SK-N-SH (cell line): Measurements from ENCODE around the gene GPR42. TPM values are rescaled to one million over a fixed set of nuclear protein-coding genes. Genes with fewer than 3 reads are reported as not detected.

Source experiments
- CTCF ChIA-PET: fragments of 300-600, 350-600 bp; formaldehyde crosslinking; extraction: SDS; loops from one replicate; lab custom pipeline; 2021; lab: Yijun Ruan, JAX
- POLR2A ChIA-PET: fragments of 350-600 bp; sonication (Branson Sonifier 250); formaldehyde crosslinking; extraction: SDS; loops from one replicate; lab custom pipeline; 2020; ENCODE audit warnings: antibody characterized with exemption, inconsistent platforms; lab: Yijun Ruan, JAX
- DNase-seq: peaks from one replicate; pipeline ENCODE4 v3.0.0; 2012
- H2AFZ ChIP-seq: fragments of 200-600 bp; sonication (generic); 2 replicates; pipeline ENCODE4 v1.8.1; 2016; ENCODE audit warnings: antibody characterized with exemption, mild to moderate bottlenecking, low read depth
- H3F3A ChIP-seq: fragments of 200-600 bp; sonication (generic); replicated peaks from 2 replicates; pipeline ENCODE3; 2016; ENCODE audit warnings: antibody characterized with exemption, mild to moderate bottlenecking; ENCODE audit not compliant: insufficient read depth
- H3K27ac ChIP-seq, 2 experiments: fragments of 200-500 bp in 1 of 2; fragments of 200-600 bp in 1 of 2; sonication (Bioruptor generic) in 1 of 2; sonication (generic), shearing (Covaris generic) in 1 of 2; 2 replicates each; pipeline versions ENCODE4 v1.5.1 to v1.6.1; 2014 to 2016; ENCODE audit warnings: low read depth in 2 of 2, inconsistent platforms in 1 of 2, low read length in 1 of 2, mild to moderate bottlenecking in 1 of 2, mixed read lengths in 1 of 2
- H3K27me3 ChIP-seq: fragments of 200-600 bp; sonication (generic), shearing (Covaris generic); 2 replicates; pipeline ENCODE4 v1.6.1; 2016; ENCODE audit warnings: mixed run types; ENCODE audit not compliant: insufficient read depth
- H3K36me3 ChIP-seq, 2 experiments: fragments of 200-500 bp in 1 of 2; fragments of 200-600 bp in 1 of 2; sonication (Bioruptor generic) in 1 of 2; sonication (generic) in 1 of 2; replicated peaks in 1 of 2; 2 replicates each; pipeline versions ENCODE3 to v1.5.1; 2014 to 2016; ENCODE audit warnings: low read length in 1 of 2, mild to moderate bottlenecking in 1 of 2; ENCODE audit not compliant: insufficient read depth in 2 of 2, control insufficient read depth in 1 of 2
- H3K4me1 ChIP-seq, 2 experiments: fragments of 200-500 bp in 1 of 2; fragments of 200-600 bp in 1 of 2; sonication (Bioruptor generic) in 1 of 2; sonication (generic), shearing (Covaris generic) in 1 of 2; 2 replicates each; pipeline versions ENCODE4 v1.5.1 to v1.6.1; 2014 to 2016; ENCODE audit warnings: low read depth in 1 of 2, low read length in 1 of 2, mixed run types in 1 of 2; ENCODE audit not compliant: insufficient read depth in 2 of 2, control insufficient read depth in 1 of 2
- H3K4me2 ChIP-seq: fragments of 200-600 bp; sonication (generic), shearing (Covaris generic); 2 replicates; pipeline ENCODE4 v1.6.1; 2017; ENCODE audit warnings: mixed run types
- H3K4me3 ChIP-seq, 2 experiments: fragments of 200-500 bp in 1 of 2; fragments of 200-600 bp in 1 of 2; sonication (Bioruptor generic) in 1 of 2; sonication (generic), shearing (Covaris generic) in 1 of 2; 2 replicates each; pipeline versions ENCODE4 v1.5.1 to v1.8.1; 2014 to 2016; ENCODE audit warnings: low read depth in 2 of 2, inconsistent platforms in 1 of 2, low read length in 1 of 2, mild to moderate bottlenecking in 1 of 2, mixed read lengths in 1 of 2, moderate library complexity in 1 of 2
- H3K79me2 ChIP-seq: fragments of 200-600 bp; sonication (generic); 2 replicates; pipeline ENCODE4 v1.8.1; 2017; ENCODE audit warnings: mild to moderate bottlenecking; ENCODE audit not compliant: insufficient read depth
- H3K9ac ChIP-seq: fragments of 200-600 bp; sonication (generic); 2 replicates; pipeline ENCODE4 v1.6.1; 2017; ENCODE audit warnings: mixed run types
- H3K9me2 ChIP-seq: fragments of 200-600 bp; sonication (generic); 2 replicates; pipeline ENCODE4 v1.6.1; 2017; ENCODE audit warnings: mixed run types
- H3K9me3 ChIP-seq: fragments of 200-600 bp; sonication (generic); 2 replicates; pipeline ENCODE4 v1.6.1; 2017; ENCODE audit warnings: mixed run types, mild to moderate bottlenecking, moderate library complexity
- H4K20me1 ChIP-seq: fragments of 200-600 bp; sonication (generic); 2 replicates; pipeline ENCODE4 v1.6.1; 2017; ENCODE audit warnings: mild to moderate bottlenecking, mixed run types; ENCODE audit not compliant: insufficient read depth
- CHD2 ChIP-seq: fragments of 150-350 bp; IDR thresholded peaks from 2 replicates; pipeline ENCODE4 v1.6.1; 2018; ENCODE audit warnings: low read length; ENCODE audit not compliant: partially characterized antibody
- CTCF ChIP-seq: fragments of 200-600 bp; sonication (generic); IDR thresholded peaks from 2 replicates; pipeline ENCODE4 v1.6.1; 2017; ENCODE audit warnings: antibody characterized with exemption, mild to moderate bottlenecking, moderate library complexity
- EP300 ChIP-seq, 2 experiments: IDR thresholded peaks; 2 replicates each; pipeline versions ENCODE4 v1.4.0 to v1.6.1; 2012; ENCODE audit warnings: borderline replicate concordance in 1 of 2, low read depth in 1 of 2, low read length in 1 of 2
- FOSL2 ChIP-seq: IDR thresholded peaks from 2 replicates; pipeline ENCODE4 v1.4.0; 2012; ENCODE audit warnings: low read depth, mild to moderate bottlenecking, moderate library complexity, borderline replicate concordance
- GABPA ChIP-seq: IDR thresholded peaks from 2 replicates; pipeline ENCODE4 v1.4.0; 2012; ENCODE audit warnings: low read depth, mild to moderate bottlenecking
- JUND ChIP-seq: IDR thresholded peaks from 2 replicates; pipeline ENCODE4 v1.4.0; 2012
- MAX ChIP-seq: IDR thresholded peaks from 2 replicates; pipeline ENCODE4 v1.4.0; 2012; ENCODE audit warnings: low read depth
- NFIC ChIP-seq: IDR thresholded peaks from 2 replicates; pipeline ENCODE4 v1.4.0; 2012; ENCODE audit warnings: borderline replicate concordance
- NRF1 ChIP-seq: IDR thresholded peaks from 2 replicates; pipeline ENCODE4 v1.6.1; 2012; ENCODE audit warnings: low read depth, mild to moderate bottlenecking, low read length
- POLR2AphosphoS5 ChIP-seq: IDR thresholded peaks from 2 replicates; pipeline ENCODE4 v1.6.1; 2012; ENCODE audit warnings: low read depth, low read length
- RAD21 ChIP-seq: IDR thresholded peaks from 2 replicates; pipeline ENCODE4 v1.6.1; 2012; ENCODE audit warnings: mild to moderate bottlenecking, low read length
- RCOR1 ChIP-seq: fragments of 150-350 bp; IDR thresholded peaks from 2 replicates; pipeline ENCODE4 v1.6.1; 2017; ENCODE audit warnings: antibody characterized with exemption, low read length
- REST ChIP-seq: IDR thresholded peaks from 2 replicates; pipeline ENCODE4 v1.6.1; 2012; ENCODE audit warnings: mild to moderate bottlenecking, low read depth, low read length, moderate library complexity
- RFX5 ChIP-seq: IDR thresholded peaks from 2 replicates; pipeline ENCODE4 v1.6.1; 2012; ENCODE audit warnings: mild to moderate bottlenecking, improper control_type of control experiment, low read length
- RXRA ChIP-seq: IDR thresholded peaks from 2 replicates; pipeline ENCODE4 v1.4.0; 2012; ENCODE audit warnings: low read depth, mild to moderate bottlenecking, borderline replicate concordance
- SMC3 ChIP-seq: IDR thresholded peaks from 2 replicates; pipeline ENCODE4 v1.6.1; 2012; ENCODE audit warnings: low read depth, low read length, improper control_type of control experiment
- WGBS: methylation state at CpG from one replicate; pipeline ENCODE4 v1.1.6; 2017; ENCODE audit warnings: low lambda C conversion rate; 5-methylcytosine and 5-hydroxymethylcytosine counted together
- polyA plus RNA-seq, 3 experiments: library from polyadenylated mRNA; depleted of rRNA; stranded (reverse); fragments of >200 nt; gene quantifications; 2 replicates each; pipeline ENCODE4 v1.2.3, GENCODE V29; 2012

The GPR42 gene
- polyA plus RNA-seq, 1 of the 3 experiments (the other 2 are of a cell fraction): not detected

DNA sequence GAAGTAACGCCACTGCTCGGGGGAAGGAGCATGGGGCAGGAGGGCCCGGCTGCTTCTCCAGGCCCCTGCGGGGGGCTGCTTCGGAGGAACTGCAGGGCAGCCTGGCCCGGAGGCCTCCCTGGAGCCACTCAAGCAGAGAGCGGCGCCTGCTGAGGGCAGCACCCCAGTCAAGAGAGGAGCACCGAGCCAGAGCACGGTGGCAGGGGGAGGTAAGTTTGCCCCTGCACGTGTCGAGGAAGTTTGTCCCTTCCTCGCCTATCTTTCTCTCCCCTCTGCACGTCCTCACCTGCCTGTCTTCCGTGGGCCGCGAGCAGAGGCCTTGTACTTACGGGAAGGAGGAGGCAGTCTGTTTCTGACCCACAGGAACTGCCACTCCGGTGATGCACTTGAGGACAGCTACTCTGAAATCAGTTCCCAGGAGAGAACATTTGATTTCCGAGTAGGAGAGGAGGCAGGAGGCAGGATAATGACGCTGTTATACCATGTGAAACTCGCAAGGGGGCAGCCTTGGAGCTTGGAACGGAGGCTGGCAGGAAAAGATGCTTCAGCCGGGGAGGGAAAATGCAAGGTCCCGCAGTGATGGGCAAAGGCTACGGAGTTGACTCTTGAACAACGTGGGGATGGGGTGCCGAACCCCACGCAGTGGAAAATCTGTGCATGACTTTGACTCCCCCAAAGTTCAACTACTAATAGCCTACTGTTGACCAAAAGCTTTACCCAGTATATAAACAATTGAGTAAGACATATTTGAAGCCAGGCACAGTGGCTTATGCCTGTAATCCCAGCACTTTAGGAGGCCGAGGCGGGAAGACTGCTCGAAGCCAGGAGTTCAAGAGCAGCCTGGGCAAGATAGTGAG lies 18.2 kb upstream of the GPR42 start:
- peak; percentile 85 for DNase-seq
- Histone ChIP-seq H3K9me2 (no peaks in the 10 kb centered on the region), H3K4me1 (peaks cover 0 to 3% of the 10 kb centered on the region in 2 experiments; a peak in 1 of 4 replicates), H3K4me3 (no peak overlapping the region), H2AFZ (peak overlapping the region; percentile 9; the same call in 1 of the 2 replicates), H3K9me3 (no peaks in the 10 kb centered on the region), H3K79me2 (no peaks in the 10 kb centered on the region), H3K27me3 (peaks cover 80% of the 10 kb centered on the region), H3K36me3 (no peaks in the 10 kb centered on the region), H3F3A (no peaks in the 10 kb centered on the region), H3K9ac (no peak overlapping the region), H3K27ac (no peak overlapping the region), H4K20me1 (no peaks in the 10 kb centered on the region), H3K4me2 (no peak overlapping the region)
- peak; percentile 80 for TF ChIP-seq CTCF
- TF ChIP-seq MAX: no peak
- TF ChIP-seq SMC3: peak; percentile 72
- peak; percentile 91 for TF ChIP-seq RAD21
- ChIA-PET POLR2A (no interaction called here), CTCF (interaction anchor here (0.7 to 7.2 kb wide), 56 partner anchors 8 to 447 kb away, joined by 3 to 111 read pairs (median 4); partner anchors contain the start of genes FXYD3 and HAUS5)
- 5% methylated on average over 26 of the region's 32 CpGs for WGBS

- no peaks in the 10 kb centered on the region for H4K20me1 ChIP-seq
- H3K27me3 ChIP-seq: peaks cover 78% of the 10 kb centered on the region
- no peak overlapping the region for H2AFZ ChIP-seq
- no peaks in the 10 kb centered on the region for H3K9me2 ChIP-seq
- no peak overlapping the region for H3K4me2 ChIP-seq
- peaks cover 0 to 10% of the 10 kb centered on the region in 2 experiments; a peak in 1 of 4 replicates for H3K4me1 ChIP-seq
- no peaks in the 10 kb centered on the region for H3K79me2 ChIP-seq
- no peak for DNase-seq
- 22% methylated on average over 9 of the region's 9 CpGs for WGBS
- ChIA-PET POLR2A (no interaction called here), CTCF (interaction anchor here (0.9 to 7.2 kb wide), 43 partner anchors 8 to 448 kb away, joined by 3 to 111 read pairs (median 5); partner anchors contain the start of gene FXYD3)
- no peaks in the 10 kb centered on the region for H3K9me3 ChIP-seq
- H3K27ac ChIP-seq: no peak overlapping the region
- H3K9ac ChIP-seq: no peak overlapping the region
- H3K36me3 ChIP-seq: no peaks in the 10 kb centered on the region
- no peak overlapping the region for H3K4me3 ChIP-seq
- TF ChIP-seq RXRA (no peak), EP300 (IDR thresholded peaks at IDR 0.05; ENCODE audit: borderline replicate concordance in 1 of 2, low read depth in 1 of 2, low read length in 1 of 2) (no peak), CHD2 (no peak), POLR2AphosphoS5 (no peak), CTCF (no peak), JUND (no peak), FOSL2 (no peak), NRF1 (no peak), NFIC (no peak), RFX5 (no peak), GABPA (no peak), RCOR1 (no peak), SMC3 (no peak), REST (no peak)
- H3F3A ChIP-seq: no peaks in the 10 kb centered on the region
These were observed 17.2 kb upstream of the GPR42 start for GRCh38 chr19:35353635-35354034.
